ENCODE data around the gene LCP2.
"Not testable (repeated sequence)": the region's sequence is repeated elsewhere in the genome, so short reads cannot be mapped to it uniquely, and the experiment has no call there.

The LCP2 gene

GRCh38 chr5:170256571-170256970, 41.0 kb downstream of the LCP2 start:
- Histone ChIP-seq H3K9ac (ENCODE audit: low read depth, low read length) (no peak overlapping the region), H3K4me1 (ENCODE audit: insufficient read depth, low read length) (peaks cover 49% of the 10 kb centered on the region), H3K27me3 (ENCODE audit: insufficient read depth, low read length) (no peaks in the 10 kb centered on the region), H3K9me3 (ENCODE audit: insufficient read depth, low read depth, low read length) (no peaks in the 10 kb centered on the region), H3K4me3 (ENCODE audit: low read length) (no peak overlapping the region), H3K27ac (ENCODE audit: low read depth, low read length) (no peak overlapping the region), H3K36me3 (ENCODE audit: insufficient read depth, low read length) (no peaks in the 10 kb centered on the region)
- 89% methylated on average over 1 of the region's 1 CpG for WGBS

- H3K4me1 ChIP-seq (ENCODE audit: insufficient read depth, low read length), result peaks cover 62% of the 10 kb centered on the region
- 60% methylated on average over 8 of the region's 8 CpGs for WGBS
- H3K9ac ChIP-seq (ENCODE audit: low read depth, low read length), result no peak overlapping the region
- H3K9me3 ChIP-seq (ENCODE audit: insufficient read depth, low read depth, low read length), result no peaks in the 10 kb centered on the region
- no peaks in the 10 kb centered on the region for H3K36me3 ChIP-seq (ENCODE audit: insufficient read depth, low read length)
- no peak overlapping the region for H3K27ac ChIP-seq (ENCODE audit: low read depth, low read length)
- no peaks in the 10 kb centered on the region for H3K27me3 ChIP-seq (ENCODE audit: insufficient read depth, low read length)
- no peak overlapping the region for H3K4me3 ChIP-seq (ENCODE audit: low read length)
Measured at GRCh38 chr5:170254056-170254455, 43.5 kb downstream of the LCP2 start.

GRCh38 chr5:170252720-170253350, 44.7 kb downstream of the LCP2 start:
- whole genome bisulfite sequencing, result 50% methylated on average over 6 of the region's 9 CpGs
- Histone ChIP-seq H3K36me3 (ENCODE audit: insufficient read depth, low read length) (no peaks in the 10 kb centered on the region), H3K4me3 (ENCODE audit: low read length) (peak overlapping the region; percentile 0; the same call in 1 of the 2 replicates), H3K4me1 (ENCODE audit: insufficient read depth, low read length) (peaks cover 62% of the 10 kb centered on the region), H3K9me3 (ENCODE audit: insufficient read depth, low read depth, low read length) (no peaks in the 10 kb centered on the region), H3K9ac (ENCODE audit: low read depth, low read length) (0 out of 2 replicates have a peak overlapping the region, but pooled peaks have one; percentile 15), H3K27ac (ENCODE audit: low read depth, low read length) (peak overlapping the region; percentile 50; the same call in 1 of the 2 replicates), H3K27me3 (ENCODE audit: insufficient read depth, low read length) (no peaks in the 10 kb centered on the region)

- no peak overlapping the region for H3K9ac ChIP-seq (ENCODE audit: low read depth, low read length)
- no peak overlapping the region for H3K4me3 ChIP-seq (ENCODE audit: low read length)
- H3K27ac ChIP-seq (ENCODE audit: low read depth, low read length), result peak overlapping the region; percentile 50; the same call in 1 of the 2 replicates
- H3K36me3 ChIP-seq (ENCODE audit: insufficient read depth, low read length), result no peaks in the 10 kb centered on the region
- H3K9me3 ChIP-seq (ENCODE audit: insufficient read depth, low read depth, low read length), result no peaks in the 10 kb centered on the region
- 18% methylated on average over 1 of the region's 3 CpGs for WGBS
- H3K27me3 ChIP-seq (ENCODE audit: insufficient read depth, low read length), result no peaks in the 10 kb centered on the region
- H3K4me1 ChIP-seq (ENCODE audit: insufficient read depth, low read length), result peaks cover 59% of the 10 kb centered on the region
Measured at GRCh38 chr5:170252109-170252508, 45.5 kb downstream of the LCP2 start.

- no peak overlapping the region for H3K4me3 ChIP-seq (ENCODE audit: low read length)
- H3K27me3 ChIP-seq (ENCODE audit: insufficient read depth, low read length), result no peaks in the 10 kb centered on the region
- H3K9me3 ChIP-seq (ENCODE audit: insufficient read depth, low read depth, low read length), result no peaks in the 10 kb centered on the region
- 74% methylated on average over 2 of the region's 2 CpGs for WGBS
- H3K4me1 ChIP-seq (ENCODE audit: insufficient read depth, low read length), result peaks cover 52% of the 10 kb centered on the region
- no peak overlapping the region for H3K9ac ChIP-seq (ENCODE audit: low read depth, low read length)
- no peaks in the 10 kb centered on the region for H3K36me3 ChIP-seq (ENCODE audit: insufficient read depth, low read length)
- H3K27ac ChIP-seq (ENCODE audit: low read depth, low read length), result no peak overlapping the region
Measured at GRCh38 chr5:170251462-170251861, 46.1 kb downstream of the LCP2 start.

GRCh38 chr5:170250810-170251317, 46.7 kb downstream of the LCP2 start:
- Histone ChIP-seq H3K27ac (ENCODE audit: low read depth, low read length) (no peak overlapping the region), H3K4me3 (ENCODE audit: low read length) (no peak overlapping the region), H3K9me3 (ENCODE audit: insufficient read depth, low read depth, low read length) (peaks cover 1% of the 10 kb centered on the region; the same call in 1 of the 2 replicates), H3K9ac (ENCODE audit: low read depth, low read length) (0 out of 2 replicates have a peak overlapping the region, but pooled peaks have one; percentile 5), H3K36me3 (ENCODE audit: insufficient read depth, low read length) (no peaks in the 10 kb centered on the region), H3K4me1 (ENCODE audit: insufficient read depth, low read length) (peaks cover 50% of the 10 kb centered on the region), H3K27me3 (ENCODE audit: insufficient read depth, low read length) (no peaks in the 10 kb centered on the region)
- WGBS, result 96% methylated on average over 3 of the region's 3 CpGs

GRCh38 chr5:170249355-170249754, 48.2 kb downstream of the LCP2 start:
- 100% methylated on average over 2 of the region's 4 CpGs for WGBS
- H3K9ac ChIP-seq (ENCODE audit: low read depth, low read length), result no peak overlapping the region
- H3K4me1 ChIP-seq (ENCODE audit: insufficient read depth, low read length), result peaks cover 41% of the 10 kb centered on the region
- H3K27me3 ChIP-seq (ENCODE audit: insufficient read depth, low read length), result no peaks in the 10 kb centered on the region
- H3K27ac ChIP-seq (ENCODE audit: low read depth, low read length), result no peak overlapping the region
- H3K9me3 ChIP-seq (ENCODE audit: insufficient read depth, low read depth, low read length), result peaks cover 5% of the 10 kb centered on the region; the same call in 1 of the 2 replicates
- H3K36me3 ChIP-seq (ENCODE audit: insufficient read depth, low read length), result no peaks in the 10 kb centered on the region
- no peak overlapping the region for H3K4me3 ChIP-seq (ENCODE audit: low read length)

- WGBS, result 96% methylated on average over 4 of the region's 4 CpGs
- H3K36me3 ChIP-seq (ENCODE audit: insufficient read depth, low read length); H3K27ac ChIP-seq (ENCODE audit: low read depth, low read length); H3K9ac ChIP-seq (ENCODE audit: low read depth, low read length); H3K27me3 ChIP-seq (ENCODE audit: insufficient read depth, low read length); H3K9me3 ChIP-seq (ENCODE audit: insufficient read depth, low read depth, low read length); H3K4me3 ChIP-seq (ENCODE audit: low read length): not testable (repeated sequence)
- peaks cover 36% of the 10 kb centered on the region for H3K4me1 ChIP-seq (ENCODE audit: insufficient read depth, low read length)
Measured at GRCh38 chr5:170248931-170249227, 48.7 kb downstream of the LCP2 start.

- H3K4me1 ChIP-seq (ENCODE audit: insufficient read depth, low read length), result peaks cover 31% of the 10 kb centered on the region
- H3K9ac ChIP-seq (ENCODE audit: low read depth, low read length), result no peak overlapping the region
- no peaks in the 10 kb centered on the region for H3K27me3 ChIP-seq (ENCODE audit: insufficient read depth, low read length)
- 91% methylated on average over 5 of the region's 6 CpGs for WGBS
- H3K36me3 ChIP-seq (ENCODE audit: insufficient read depth, low read length), result no peaks in the 10 kb centered on the region
- no peak overlapping the region for H3K27ac ChIP-seq (ENCODE audit: low read depth, low read length)
- H3K9me3 ChIP-seq (ENCODE audit: insufficient read depth, low read depth, low read length), result peaks cover 5% of the 10 kb centered on the region; the same call in 1 of the 2 replicates
- H3K4me3 ChIP-seq (ENCODE audit: low read length), result no peak overlapping the region
Measured at GRCh38 chr5:170248172-170248930, 49.2 kb downstream of the LCP2 start.

GRCh38 chr5:170247363-170247762, 50.2 kb downstream of the LCP2 start:
- H3K9me3 ChIP-seq (ENCODE audit: insufficient read depth, low read depth, low read length), result peaks cover 5% of the 10 kb centered on the region; the same call in 1 of the 2 replicates
- H3K27ac ChIP-seq (ENCODE audit: low read depth, low read length), result no peak overlapping the region
- WGBS, result 97% methylated on average over 2 of the region's 2 CpGs
- no peaks in the 10 kb centered on the region for H3K27me3 ChIP-seq (ENCODE audit: insufficient read depth, low read length)
- H3K4me1 ChIP-seq (ENCODE audit: insufficient read depth, low read length), result peaks cover 21% of the 10 kb centered on the region
- H3K9ac ChIP-seq (ENCODE audit: low read depth, low read length), result no peak overlapping the region
- H3K36me3 ChIP-seq (ENCODE audit: insufficient read depth, low read length), result no peaks in the 10 kb centered on the region
- H3K4me3 ChIP-seq (ENCODE audit: low read length), result no peak overlapping the region

- Histone ChIP-seq H3K4me3 (ENCODE audit: low read length) (no peak overlapping the region; the same call in 1 of the 2 replicates), H3K9ac (ENCODE audit: low read depth, low read length) (no peak overlapping the region), H3K9me3 (ENCODE audit: insufficient read depth, low read depth, low read length) (peaks cover 5% of the 10 kb centered on the region; the same call in 1 of the 2 replicates), H3K4me1 (ENCODE audit: insufficient read depth, low read length) (peaks cover 10% of the 10 kb centered on the region), H3K27me3 (ENCODE audit: insufficient read depth, low read length) (no peaks in the 10 kb centered on the region), H3K36me3 (ENCODE audit: insufficient read depth, low read length) (no peaks in the 10 kb centered on the region), H3K27ac (ENCODE audit: low read depth, low read length) (no peak overlapping the region)
- 93% methylated on average over 4 of the region's 4 CpGs for WGBS
Measured at GRCh38 chr5:170246126-170246870, 51.3 kb downstream of the LCP2 start.

All from HUES64 (cell line).